ENCODE measurements around the gene GRAMD4.

- TF ChIP-seq, protein P1, sequence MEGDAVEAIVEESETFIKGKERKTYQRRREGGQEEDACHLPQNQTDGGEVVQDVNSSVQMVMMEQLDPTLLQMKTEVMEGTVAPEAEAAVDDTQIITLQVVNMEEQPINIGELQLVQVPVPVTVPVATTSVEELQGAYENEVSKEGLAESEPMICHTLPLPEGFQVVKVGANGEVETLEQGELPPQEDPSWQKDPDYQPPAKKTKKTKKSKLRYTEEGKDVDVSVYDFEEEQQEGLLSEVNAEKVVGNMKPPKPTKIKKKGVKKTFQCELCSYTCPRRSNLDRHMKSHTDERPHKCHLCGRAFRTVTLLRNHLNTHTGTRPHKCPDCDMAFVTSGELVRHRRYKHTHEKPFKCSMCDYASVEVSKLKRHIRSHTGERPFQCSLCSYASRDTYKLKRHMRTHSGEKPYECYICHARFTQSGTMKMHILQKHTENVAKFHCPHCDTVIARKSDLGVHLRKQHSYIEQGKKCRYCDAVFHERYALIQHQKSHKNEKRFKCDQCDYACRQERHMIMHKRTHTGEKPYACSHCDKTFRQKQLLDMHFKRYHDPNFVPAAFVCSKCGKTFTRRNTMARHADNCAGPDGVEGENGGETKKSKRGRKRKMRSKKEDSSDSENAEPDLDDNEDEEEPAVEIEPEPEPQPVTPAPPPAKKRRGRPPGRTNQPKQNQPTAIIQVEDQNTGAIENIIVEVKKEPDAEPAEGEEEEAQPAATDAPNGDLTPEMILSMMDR (IDR thresholded peaks at IDR 0.05), result no peak
- no peak for TF ChIP-seq EP300 (IDR thresholded peaks at IDR 0.05; ENCODE audit: low read depth)
- TF ChIP-seq POLR2A (IDR thresholded peaks at IDR 0.05), result no peak
These were observed 10.9 kb downstream of the GRAMD4 start for GRCh38 chr22:46631113-46631512.

All from transverse colon (tissue), 3 donors.